ENCODE data around the gene ARHGEF28. TPM values are rescaled to one million over a fixed set of nuclear protein-coding genes. Genes with fewer than 3 reads are reported as not detected.

Gene ARHGEF28
- total and polyA plus RNA-seq, 4 experiments from 2014 or later, result not detected

- Histone ChIP-seq H3K36me3 (ENCODE audit: insufficient read depth, low read length) (no peaks in the 10 kb centered on the region), H3K4me1 (ENCODE audit: insufficient read depth, low read length) (no peaks in the 10 kb centered on the region), H3K27ac (ENCODE audit: low read depth, low read length) (no peak overlapping the region), H3K27me3 (ENCODE audit: insufficient read depth, low read length) (no peaks in the 10 kb centered on the region), H3K4me3 (ENCODE audit: low read length in 2 of 2) (no peak overlapping the region), H3K9me3 (ENCODE audit: control insufficient read depth in 1 of 2, low read length in 2 of 2) (no peaks in the 10 kb centered on the region)
- Mint-ChIP-seq H3K36me3 (no peaks in the 10 kb centered on the region), H3K27me3 (peaks cover 0 to 4% of the 10 kb centered on the region in 2 donors), H3K4me3 (no peak overlapping the region), H3K27ac (no peak overlapping the region), H3K9me3 (peaks cover 0 to 13% (median 4%) of the 10 kb centered on the region in 8 donors), H3K4me1 (no peaks in the 10 kb centered on the region)
- CTCF ChIA-PET (ENCODE audit: partially characterized antibody), result interaction anchor here (1.0 kb wide), 1 partner anchor 13 kb away, joined by 3 read pairs; no protein-coding TSS in a partner anchor
- intact Hi-C loops (cut with micrococcal nuclease), result no loop called here
- DNase-seq, result no peak
- POLR2A ChIA-PET (ENCODE audit: partially characterized antibody), result no interaction called here
These were observed 83.6 kb downstream of the ARHGEF28 start for GRCh38 chr5:73709536-73710129.

- H3K9me3 Mint-ChIP-seq, result peaks cover 0 to 5% (median 0%) of the 10 kb centered on the region in 8 donors
- POLR2A ChIA-PET (ENCODE audit: partially characterized antibody), result no interaction called here
- CTCF ChIA-PET (ENCODE audit: partially characterized antibody), result no interaction called here
- H3K36me3 Mint-ChIP-seq, result no peaks in the 10 kb centered on the region
- Histone ChIP-seq H3K27me3 (ENCODE audit: insufficient read depth, low read length) (no peaks in the 10 kb centered on the region), H3K4me1 (ENCODE audit: insufficient read depth, low read length) (no peaks in the 10 kb centered on the region), H3K27ac (ENCODE audit: low read depth, low read length) (no peak overlapping the region), H3K36me3 (ENCODE audit: insufficient read depth, low read length) (no peaks in the 10 kb centered on the region), H3K4me3 (ENCODE audit: low read length in 2 of 2) (no peak overlapping the region), H3K9me3 (ENCODE audit: control insufficient read depth in 1 of 2, low read length in 2 of 2) (no peaks in the 10 kb centered on the region)
- H3K4me1 Mint-ChIP-seq, result no peaks in the 10 kb centered on the region
- no peak for DNase-seq
- no peak overlapping the region for H3K4me3 Mint-ChIP-seq
- intact Hi-C loops (cut with micrococcal nuclease), result no loop called here
- peaks cover 7 to 10% of the 10 kb centered on the region in 2 donors for H3K27me3 Mint-ChIP-seq
- no peak overlapping the region for H3K27ac Mint-ChIP-seq
These were observed 90.3 kb downstream of the ARHGEF28 start for GRCh38 chr5:73716284-73716808.

GRCh38 chr5:73718762-73719161, 92.8 kb downstream of the ARHGEF28 start:
- Mint-ChIP-seq H3K4me3 (no peak overlapping the region), H3K36me3 (no peaks in the 10 kb centered on the region), H3K4me1 (no peaks in the 10 kb centered on the region), H3K27me3 (peaks cover 6 to 10% of the 10 kb centered on the region in 2 donors), H3K27ac (no peak overlapping the region), H3K9me3 (peaks cover 0 to 1% (median 0%) of the 10 kb centered on the region in 8 donors)
- Histone ChIP-seq H3K27ac (ENCODE audit: low read depth, low read length) (no peak overlapping the region), H3K4me1 (ENCODE audit: insufficient read depth, low read length) (no peaks in the 10 kb centered on the region), H3K4me3 (ENCODE audit: low read length in 2 of 2) (no peak overlapping the region), H3K9me3 (ENCODE audit: control insufficient read depth in 1 of 2, low read length in 2 of 2) (no peaks in the 10 kb centered on the region), H3K27me3 (ENCODE audit: insufficient read depth, low read length) (no peaks in the 10 kb centered on the region), H3K36me3 (ENCODE audit: insufficient read depth, low read length) (no peaks in the 10 kb centered on the region)
- intact Hi-C loops (cut with micrococcal nuclease), result no loop called here
- CTCF ChIA-PET (ENCODE audit: partially characterized antibody), result no interaction called here
- POLR2A ChIA-PET (ENCODE audit: partially characterized antibody), result no interaction called here
- DNase-seq, result no peak

GRCh38 chr5:73719632-73720031, 93.6 kb downstream of the ARHGEF28 start:
- Histone ChIP-seq H3K27ac (ENCODE audit: low read depth, low read length) (no peak overlapping the region), H3K4me1 (ENCODE audit: insufficient read depth, low read length) (no peaks in the 10 kb centered on the region), H3K27me3 (ENCODE audit: insufficient read depth, low read length) (no peaks in the 10 kb centered on the region), H3K36me3 (ENCODE audit: insufficient read depth, low read length) (no peaks in the 10 kb centered on the region), H3K9me3 (ENCODE audit: control insufficient read depth in 1 of 2, low read length in 2 of 2) (no peaks in the 10 kb centered on the region), H3K4me3 (ENCODE audit: low read length in 2 of 2) (no peak overlapping the region)
- POLR2A ChIA-PET (ENCODE audit: partially characterized antibody), result no interaction called here
- H3K27ac Mint-ChIP-seq, result no peak overlapping the region
- no peaks in the 10 kb centered on the region for H3K36me3 Mint-ChIP-seq
- peaks cover 0 to 1% (median 0%) of the 10 kb centered on the region in 8 donors for H3K9me3 Mint-ChIP-seq
- intact Hi-C loops (cut with micrococcal nuclease), result no loop called here
- no peak overlapping the region for H3K4me3 Mint-ChIP-seq
- CTCF ChIA-PET (ENCODE audit: partially characterized antibody), result no interaction called here
- no peaks in the 10 kb centered on the region for H3K4me1 Mint-ChIP-seq
- H3K27me3 Mint-ChIP-seq, result peaks cover 6 to 10% of the 10 kb centered on the region in 2 donors
- no peak for DNase-seq

GRCh38 chr5:73722231-73722630, 96.2 kb downstream of the ARHGEF28 start:
- CTCF ChIA-PET (ENCODE audit: partially characterized antibody), result interaction anchor here (1.1 kb wide), 1 partner anchor 12 kb away, joined by 3 read pairs; no protein-coding TSS in a partner anchor
- no peak for DNase-seq
- Histone ChIP-seq H3K27me3 (ENCODE audit: insufficient read depth, low read length) (no peaks in the 10 kb centered on the region), H3K4me3 (ENCODE audit: low read length in 2 of 2) (no peak overlapping the region), H3K36me3 (ENCODE audit: insufficient read depth, low read length) (no peaks in the 10 kb centered on the region), H3K9me3 (ENCODE audit: control insufficient read depth in 1 of 2, low read length in 2 of 2) (no peaks in the 10 kb centered on the region), H3K4me1 (ENCODE audit: insufficient read depth, low read length) (no peaks in the 10 kb centered on the region), H3K27ac (ENCODE audit: low read depth, low read length) (no peak overlapping the region)
- no peak overlapping the region for H3K27ac Mint-ChIP-seq
- H3K27me3 Mint-ChIP-seq, result peaks cover 3 to 8% of the 10 kb centered on the region in 2 donors
- no peak overlapping the region for H3K4me3 Mint-ChIP-seq
- no peaks in the 10 kb centered on the region for H3K4me1 Mint-ChIP-seq
- POLR2A ChIA-PET (ENCODE audit: partially characterized antibody), result no interaction called here
- intact Hi-C loops (cut with micrococcal nuclease), result no loop called here
- H3K36me3 Mint-ChIP-seq, result no peaks in the 10 kb centered on the region
- H3K9me3 Mint-ChIP-seq, result peaks cover 0 to 1% (median 0%) of the 10 kb centered on the region in 8 donors

- Mint-ChIP-seq H3K9me3 (no peaks in the 10 kb centered on the region), H3K4me3 (no peak overlapping the region), H3K27ac (no peak overlapping the region), H3K36me3 (no peaks in the 10 kb centered on the region), H3K4me1 (no peaks in the 10 kb centered on the region), H3K27me3 (peaks cover 0 to 2% of the 10 kb centered on the region in 2 donors)
- intact Hi-C loops (cut with micrococcal nuclease), result no loop called here
- no peaks in the 10 kb centered on the region for H3K27me3 ChIP-seq (ENCODE audit: insufficient read depth, low read length)
- H3K36me3 ChIP-seq (ENCODE audit: insufficient read depth, low read length), result no peaks in the 10 kb centered on the region
- no peak overlapping the region for H3K4me3 ChIP-seq (ENCODE audit: low read length in 2 of 2)
- H3K27ac ChIP-seq (ENCODE audit: low read depth, low read length), result no peak overlapping the region
- CTCF ChIA-PET (ENCODE audit: partially characterized antibody), result no interaction called here
- POLR2A ChIA-PET (ENCODE audit: partially characterized antibody), result no interaction called here
- H3K9me3 ChIP-seq (ENCODE audit: control insufficient read depth in 1 of 2, low read length in 2 of 2), result no peaks in the 10 kb centered on the region
- no peak for DNase-seq
- H3K4me1 ChIP-seq (ENCODE audit: insufficient read depth, low read length), result no peaks in the 10 kb centered on the region
These were observed 100.1 kb downstream of the ARHGEF28 start for GRCh38 chr5:73726071-73726470.

- POLR2A ChIA-PET (ENCODE audit: partially characterized antibody), result no interaction called here
- Mint-ChIP-seq H3K4me3 (no peak overlapping the region), H3K4me1 (no peaks in the 10 kb centered on the region), H3K36me3 (no peaks in the 10 kb centered on the region), H3K27me3 (peaks cover 0 to 4% of the 10 kb centered on the region in 2 donors), H3K9me3 (no peaks in the 10 kb centered on the region), H3K27ac (no peak overlapping the region)
- Histone ChIP-seq H3K9me3 (ENCODE audit: control insufficient read depth in 1 of 2, low read length in 2 of 2) (no peaks in the 10 kb centered on the region), H3K27me3 (ENCODE audit: insufficient read depth, low read length) (no peaks in the 10 kb centered on the region), H3K4me3 (ENCODE audit: low read length in 2 of 2) (no peak overlapping the region), H3K27ac (ENCODE audit: low read depth, low read length) (no peak overlapping the region), H3K36me3 (ENCODE audit: insufficient read depth, low read length) (no peaks in the 10 kb centered on the region), H3K4me1 (ENCODE audit: insufficient read depth, low read length) (no peaks in the 10 kb centered on the region)
- CTCF ChIA-PET (ENCODE audit: partially characterized antibody), result no interaction called here
- intact Hi-C loops (cut with micrococcal nuclease), result no loop called here
- no peak for DNase-seq
These were observed 100.7 kb downstream of the ARHGEF28 start for GRCh38 chr5:73726606-73727231.

Data from CD4-positive, alpha-beta memory T cell (primary cell).